Activated CD4-positive, alpha-beta T cell treated with anti-CD3 and anti-CD28 coated beads, Interleukin-2, amount 10 ng/mL, durations not matched to agents 24 days and 14 days (primary cell): ENCODE results near the gene NAALADL2. TPM values are rescaled to one million over a fixed set of nuclear protein-coding genes. Genes with fewer than 3 reads are reported as not detected.

Experiments used
- DNase-seq: peaks from one replicate; pipeline ENCODE4 v3.0.0; 2022
- H3K27ac Mint-ChIP-seq: one replicate; pipeline ENCODE4 v1.8.0; 2022; ENCODE audit warnings: mild to moderate bottlenecking, mixed read lengths
- H3K27me3 Mint-ChIP-seq: one replicate; pipeline ENCODE4 v1.8.0; 2022; ENCODE audit warnings: mixed read lengths
- H3K36me3 Mint-ChIP-seq: one replicate; pipeline ENCODE4 v1.8.0; 2022; ENCODE audit warnings: low read depth, mild to moderate bottlenecking, mixed read lengths
- H3K4me1 Mint-ChIP-seq: one replicate; pipeline ENCODE4 v1.8.0; 2021; ENCODE audit warnings: mixed read lengths
- H3K4me3 Mint-ChIP-seq: one replicate; pipeline ENCODE4 v1.8.0; 2022; ENCODE audit warnings: mild to moderate bottlenecking, moderate library complexity, mixed read lengths
- H3K9me3 Mint-ChIP-seq: one replicate; pipeline ENCODE4 v1.8.0; 2021; ENCODE audit warnings: mixed read lengths
- intact Hi-C: fragments of 100-400 bp; cut with micrococcal nuclease; formaldehyde crosslinking; loops from one replicate; pipeline ENCODE4 v1.15.1; 2023
- total RNA-seq: library from RNA; stranded (reverse); gene quantifications from 2 replicates; pipeline ENCODE4 v1.2.3, GENCODE V29; 2022

Gene NAALADL2
- total RNA-seq, 1 donor from 2014 or later, result not detected

DNA sequence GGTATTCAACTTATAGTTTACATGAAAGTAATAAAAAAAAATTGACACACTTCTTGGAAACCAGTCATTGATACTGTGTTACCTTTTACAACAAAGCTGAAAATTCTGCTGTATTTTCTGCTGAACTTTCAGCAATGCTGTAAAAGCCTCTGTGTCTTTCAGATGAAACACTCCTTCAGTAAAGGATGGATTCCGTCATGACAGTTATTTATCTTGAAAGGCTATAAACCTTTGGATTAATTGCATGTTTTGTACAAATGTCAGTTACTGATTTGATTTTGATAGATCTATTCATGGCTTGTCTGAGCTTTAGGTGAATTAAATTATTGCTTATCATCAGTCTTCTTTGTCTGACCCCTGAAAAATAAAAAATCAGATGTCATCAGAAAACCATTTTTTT lies 355.1 kb downstream of the NAALADL2 start:
- Mint-ChIP-seq H3K27me3 (no peaks in the 10 kb centered on the region), H3K4me1 (no peaks in the 10 kb centered on the region), H3K9me3 (no peaks in the 10 kb centered on the region), H3K27ac (no peak overlapping the region), H3K36me3 (no peaks in the 10 kb centered on the region), H3K4me3 (no peak overlapping the region)
- DNase-seq, result no peak
- intact Hi-C loops, result no loop called here

DNA sequence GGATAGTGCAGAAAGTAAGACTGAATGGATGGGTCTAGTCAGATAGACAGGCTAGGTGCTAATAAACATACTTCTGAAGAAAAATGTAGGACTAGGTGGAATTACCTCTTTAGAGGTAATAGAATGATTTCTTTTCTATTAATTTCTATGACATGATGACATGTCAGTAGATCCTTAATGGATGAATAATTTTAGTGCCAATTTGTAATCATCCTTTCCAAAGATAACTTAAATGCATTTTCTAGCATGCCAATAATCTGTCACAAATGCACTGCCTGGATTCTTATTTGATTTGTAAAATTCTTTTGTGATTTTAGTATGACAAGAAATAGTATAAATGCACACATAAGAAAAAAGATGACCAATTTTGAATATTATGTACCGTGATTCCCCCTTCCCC lies 356.7 kb downstream of the NAALADL2 start:
- Mint-ChIP-seq H3K27me3 (no peaks in the 10 kb centered on the region), H3K4me1 (no peaks in the 10 kb centered on the region), H3K9me3 (no peaks in the 10 kb centered on the region), H3K4me3 (no peak overlapping the region), H3K27ac (no peak overlapping the region), H3K36me3 (no peaks in the 10 kb centered on the region)
- DNase-seq, result no peak
- intact Hi-C loops, result no loop called here

DNA sequence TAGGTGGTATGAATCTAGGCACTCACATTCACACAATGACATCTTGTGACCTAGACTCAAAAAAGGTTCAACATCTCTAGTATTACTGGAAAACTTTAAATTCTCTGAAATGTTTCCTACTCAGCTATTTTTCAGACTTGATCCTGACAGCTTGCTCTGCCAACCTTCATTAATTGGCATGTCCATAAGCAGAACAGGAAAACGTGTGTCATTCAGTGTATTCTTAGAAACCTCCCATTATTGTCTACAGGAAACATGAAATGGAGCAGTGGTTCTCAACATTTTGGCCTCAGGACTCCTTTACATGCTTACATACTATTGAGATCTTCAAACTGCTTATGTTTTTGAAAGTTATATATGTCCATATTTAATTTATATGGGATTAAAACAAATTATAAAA lies 363.2 kb downstream of the NAALADL2 start:
- Mint-ChIP-seq H3K27ac (no peak overlapping the region), H3K27me3 (no peaks in the 10 kb centered on the region), H3K4me3 (no peak overlapping the region), H3K9me3 (no peaks in the 10 kb centered on the region), H3K4me1 (no peaks in the 10 kb centered on the region), H3K36me3 (no peaks in the 10 kb centered on the region)
- intact Hi-C loops, result no loop called here
- no peak for DNase-seq

DNA sequence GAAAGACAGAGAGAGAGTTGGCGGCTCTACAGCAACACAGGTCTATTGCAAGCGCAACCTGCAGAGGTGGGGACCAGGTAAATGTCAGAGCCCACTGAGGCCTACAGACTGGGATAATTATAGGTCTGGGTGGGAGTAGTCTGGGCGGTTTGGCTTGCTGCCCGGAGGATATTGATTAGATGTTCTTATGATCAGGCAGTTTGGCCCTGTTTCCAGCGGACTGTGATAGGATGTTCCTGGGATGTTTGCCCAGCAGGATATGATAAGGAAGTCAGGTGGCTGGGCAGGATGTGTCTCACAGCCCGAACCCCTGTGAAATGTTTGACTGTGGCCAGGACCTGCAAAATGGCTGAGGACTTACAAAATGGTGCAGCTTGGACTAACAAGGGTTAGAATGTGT lies 364.9 kb downstream of the NAALADL2 start:
- no peaks in the 10 kb centered on the region for H3K36me3 Mint-ChIP-seq
- H3K27ac Mint-ChIP-seq, result no peak overlapping the region
- DNase-seq, result no peak
- H3K4me1 Mint-ChIP-seq, result no peaks in the 10 kb centered on the region
- intact Hi-C loops, result no loop called here
- no peaks in the 10 kb centered on the region for H3K27me3 Mint-ChIP-seq
- H3K9me3 Mint-ChIP-seq, result no peaks in the 10 kb centered on the region
- no peak overlapping the region for H3K4me3 Mint-ChIP-seq

DNA sequence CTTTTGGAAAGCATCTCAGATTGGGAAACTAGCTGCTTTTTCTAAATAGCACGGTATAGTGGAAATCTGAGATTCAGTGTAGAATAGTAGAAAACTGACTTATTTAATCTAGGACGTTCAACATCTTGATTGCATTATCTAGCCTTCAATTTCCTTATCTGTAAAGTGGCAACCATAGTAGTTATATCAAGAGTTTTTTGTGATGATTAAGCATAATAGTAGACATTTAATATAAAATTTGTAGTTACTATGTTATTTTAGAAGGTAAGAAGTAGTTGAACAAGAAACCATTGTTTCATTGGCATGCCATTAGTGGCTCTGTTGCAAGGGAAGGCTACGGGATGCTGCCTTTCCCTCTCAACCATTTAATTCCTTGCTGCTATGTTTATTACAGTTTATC lies 367.3 kb downstream of the NAALADL2 start:
- no peaks in the 10 kb centered on the region for H3K9me3 Mint-ChIP-seq
- H3K4me1 Mint-ChIP-seq, result no peaks in the 10 kb centered on the region
- H3K4me3 Mint-ChIP-seq, result no peak overlapping the region
- no peak for DNase-seq
- H3K27ac Mint-ChIP-seq, result no peak overlapping the region
- no peaks in the 10 kb centered on the region for H3K27me3 Mint-ChIP-seq
- intact Hi-C loops, result no loop called here
- no peaks in the 10 kb centered on the region for H3K36me3 Mint-ChIP-seq

DNA sequence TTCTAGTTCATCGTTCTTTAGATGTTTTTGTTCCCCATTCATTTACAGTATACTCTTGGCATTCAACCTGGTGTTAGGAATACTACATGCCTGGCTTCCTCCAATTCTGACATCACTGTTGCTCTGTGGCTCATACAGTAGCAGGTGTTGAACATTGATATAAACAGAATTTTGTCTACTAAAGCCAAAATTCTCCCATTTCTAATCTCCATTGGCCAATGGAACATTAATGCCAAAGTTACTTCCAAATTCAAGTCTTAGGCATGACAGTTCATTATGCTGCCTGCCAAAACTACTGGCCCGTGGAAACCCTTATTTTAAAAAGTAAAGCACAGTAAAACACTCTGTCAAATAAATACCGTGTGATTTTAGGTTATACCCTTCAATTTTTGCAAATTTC lies 368.0 kb downstream of the NAALADL2 start:
- Mint-ChIP-seq H3K4me1 (no peaks in the 10 kb centered on the region), H3K4me3 (no peak overlapping the region)

DNA sequence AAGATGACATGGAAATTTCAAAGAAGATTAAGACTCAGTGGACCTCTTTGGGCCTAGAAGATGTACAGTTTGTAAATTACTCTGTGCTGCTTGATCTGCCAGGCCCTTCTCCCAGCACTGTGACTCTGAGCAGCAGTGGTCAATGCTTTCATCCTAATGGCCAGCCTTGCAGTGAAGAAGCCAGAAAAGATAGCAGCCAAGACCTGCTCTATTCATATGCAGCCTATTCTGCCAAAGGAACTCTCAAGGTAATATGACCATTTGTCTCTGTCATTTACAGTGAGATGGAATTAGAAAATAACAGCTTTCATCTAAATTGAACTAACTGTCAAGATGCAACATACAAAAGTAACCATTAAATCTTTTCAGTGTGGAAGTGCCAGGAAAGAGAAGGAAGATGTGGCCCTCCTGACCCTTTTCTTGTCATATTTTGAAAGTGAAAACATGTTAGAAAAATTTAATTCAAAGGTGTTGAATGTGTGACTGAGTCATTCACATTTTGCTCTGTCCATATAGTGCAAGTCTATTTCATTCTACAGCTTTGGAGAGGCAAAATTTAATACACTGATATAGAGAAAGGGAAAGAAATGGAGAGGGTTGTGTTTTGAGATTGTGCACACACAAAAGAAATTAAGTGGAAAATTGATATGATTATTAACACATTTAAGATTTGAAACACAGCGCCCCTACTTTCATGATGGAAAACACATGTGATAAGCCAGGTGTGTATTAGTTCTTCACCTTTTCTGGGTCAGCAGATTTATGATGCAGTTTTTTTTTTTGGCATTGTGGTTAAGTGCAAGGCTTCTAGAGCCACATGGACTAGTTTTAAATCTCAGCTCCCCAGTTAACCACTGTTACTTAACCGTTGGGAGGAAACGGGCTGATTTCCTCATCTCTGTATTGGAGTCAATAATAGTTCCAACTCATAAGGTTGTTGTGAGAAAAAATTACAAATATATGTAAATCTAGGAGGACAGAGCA lies 375.1 kb downstream of the NAALADL2 start:
- Mint-ChIP-seq H3K27ac (no peak overlapping the region), H3K36me3 (no peaks in the 10 kb centered on the region), H3K27me3 (no peaks in the 10 kb centered on the region), H3K4me3 (no peak overlapping the region), H3K4me1 (no peaks in the 10 kb centered on the region), H3K9me3 (no peaks in the 10 kb centered on the region)
- no peak for DNase-seq
- intact Hi-C loops, result no loop called here

More for the DNA sequence above, 368.0 kb downstream of the NAALADL2 start:
- Mint-ChIP-seq H3K27me3 (no peaks in the 10 kb centered on the region), H3K36me3 (no peaks in the 10 kb centered on the region), H3K9me3 (no peaks in the 10 kb centered on the region), H3K27ac (no peak overlapping the region)
- intact Hi-C loops, result no loop called here
- no peak for DNase-seq

DNA sequence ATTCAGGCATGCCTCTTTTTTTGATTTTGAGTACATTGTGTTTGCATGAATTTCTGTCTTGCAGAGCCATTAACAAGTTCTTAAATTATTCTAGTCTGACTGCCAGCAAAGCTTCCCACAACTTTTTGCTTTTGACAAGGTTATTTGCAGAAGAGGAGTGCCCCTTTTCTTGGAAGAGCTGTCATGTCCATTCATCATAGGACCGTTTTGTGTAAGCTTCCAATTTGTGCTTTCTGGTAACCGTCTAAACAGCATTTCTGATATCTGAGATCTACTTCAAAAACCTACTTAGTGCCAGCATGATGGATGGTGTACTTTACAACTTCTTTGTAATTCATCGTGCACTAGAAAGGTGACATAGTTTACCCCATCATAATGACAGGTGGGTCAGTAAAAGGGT lies 379.7 kb downstream of the NAALADL2 start:
- intact Hi-C loops, result no loop called here
- DNase-seq, result no peak
- H3K27ac Mint-ChIP-seq, result no peak overlapping the region
- H3K27me3 Mint-ChIP-seq, result no peaks in the 10 kb centered on the region
- H3K36me3 Mint-ChIP-seq, result no peaks in the 10 kb centered on the region
- no peaks in the 10 kb centered on the region for H3K4me1 Mint-ChIP-seq
- no peak overlapping the region for H3K4me3 Mint-ChIP-seq
- H3K9me3 Mint-ChIP-seq, result no peaks in the 10 kb centered on the region

DNA sequence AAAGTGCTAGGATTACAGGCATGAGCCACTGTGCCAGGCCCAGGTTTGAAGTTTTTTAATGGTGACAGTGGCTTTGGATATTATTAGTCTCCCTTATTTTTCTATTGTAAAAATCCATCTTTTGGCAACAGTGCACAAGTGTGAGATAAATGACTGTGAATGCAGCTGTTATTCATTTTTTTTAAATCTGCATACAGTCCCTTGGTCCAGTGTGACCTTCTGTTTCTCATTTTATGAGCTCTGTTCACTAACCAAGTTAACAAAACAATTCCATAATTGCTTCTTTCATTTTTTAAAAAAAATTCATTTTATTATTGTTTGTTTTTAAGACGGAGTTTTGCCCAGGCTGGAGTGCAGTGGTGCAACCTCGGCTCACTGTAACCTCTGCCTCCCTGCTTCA lies 381.8 kb downstream of the NAALADL2 start:
- Mint-ChIP-seq H3K27me3 (no peaks in the 10 kb centered on the region), H3K4me1 (no peaks in the 10 kb centered on the region), H3K4me3 (no peak overlapping the region), H3K9me3 (no peaks in the 10 kb centered on the region), H3K27ac (no peak overlapping the region), H3K36me3 (no peaks in the 10 kb centered on the region)
- intact Hi-C loops, result no loop called here
- no peak for DNase-seq

DNA sequence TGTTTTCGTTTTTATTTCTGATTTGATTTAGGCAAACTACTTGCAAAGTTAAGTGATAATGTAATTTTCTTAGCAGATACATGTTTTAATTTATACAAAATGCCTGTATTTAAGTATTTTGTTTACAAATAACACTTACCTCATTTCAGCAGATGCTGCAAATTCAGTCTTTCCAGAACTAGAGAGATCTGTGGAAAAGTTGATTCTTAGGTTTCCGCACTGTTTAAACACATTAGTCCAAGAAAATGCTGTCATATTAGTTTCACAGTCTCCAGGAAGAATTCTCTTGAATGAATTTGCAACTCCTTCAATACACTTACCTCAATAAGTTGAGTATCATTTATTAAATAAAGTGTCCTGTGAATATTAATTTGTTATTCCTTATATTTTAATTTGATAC lies 383.1 kb downstream of the NAALADL2 start:
- Mint-ChIP-seq H3K27ac (no peak overlapping the region), H3K27me3 (no peaks in the 10 kb centered on the region), H3K36me3 (no peaks in the 10 kb centered on the region), H3K4me1 (no peaks in the 10 kb centered on the region), H3K9me3 (no peaks in the 10 kb centered on the region), H3K4me3 (no peak overlapping the region)
- DNase-seq, result no peak
- intact Hi-C loops, result no loop called here

DNA sequence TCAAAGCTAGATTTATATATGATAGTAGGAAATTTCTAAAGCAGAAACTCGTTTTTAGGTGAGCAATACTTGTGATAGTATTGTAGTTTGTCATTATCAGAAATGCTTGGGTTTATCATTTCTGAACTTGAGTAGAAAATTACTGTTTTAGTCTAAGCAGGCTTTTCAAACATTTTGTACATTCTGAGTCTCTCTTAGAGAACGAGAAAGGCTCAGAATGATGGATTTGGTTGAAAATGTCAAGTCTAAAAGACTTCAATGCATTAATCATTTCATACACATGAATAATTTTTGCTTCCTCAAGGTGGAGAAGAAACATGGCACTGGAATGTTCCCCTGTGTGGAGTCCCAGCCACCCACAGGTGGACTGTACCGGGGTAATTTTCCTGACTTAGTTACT lies 387.1 kb downstream of the NAALADL2 start:
- Mint-ChIP-seq H3K36me3 (no peaks in the 10 kb centered on the region), H3K4me1 (no peaks in the 10 kb centered on the region), H3K27ac (no peak overlapping the region), H3K4me3 (no peak overlapping the region), H3K27me3 (no peaks in the 10 kb centered on the region), H3K9me3 (no peaks in the 10 kb centered on the region)
- intact Hi-C loops, result no loop called here
- no peak for DNase-seq

DNA sequence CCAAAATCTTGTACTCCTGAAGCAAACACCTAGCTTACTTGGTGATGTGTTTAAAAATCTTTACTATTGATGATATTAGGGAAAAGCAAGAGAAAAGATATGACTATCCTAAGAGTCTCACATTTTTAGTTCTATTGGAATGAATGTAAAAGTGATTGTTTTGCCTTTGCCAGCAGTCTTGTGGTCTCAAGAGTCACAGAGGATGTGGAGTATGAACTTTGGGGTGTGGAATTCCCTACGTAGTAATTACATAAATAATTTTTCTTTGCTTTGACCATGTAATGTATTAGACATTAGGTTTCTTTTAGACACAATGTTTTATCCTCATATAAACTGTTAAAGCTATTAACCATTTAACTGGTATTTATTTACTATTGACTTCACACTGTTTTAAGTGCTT lies 387.6 kb downstream of the NAALADL2 start:
- no peak for DNase-seq
- intact Hi-C loops, result no loop called here
- no peaks in the 10 kb centered on the region for H3K9me3 Mint-ChIP-seq

DNA sequence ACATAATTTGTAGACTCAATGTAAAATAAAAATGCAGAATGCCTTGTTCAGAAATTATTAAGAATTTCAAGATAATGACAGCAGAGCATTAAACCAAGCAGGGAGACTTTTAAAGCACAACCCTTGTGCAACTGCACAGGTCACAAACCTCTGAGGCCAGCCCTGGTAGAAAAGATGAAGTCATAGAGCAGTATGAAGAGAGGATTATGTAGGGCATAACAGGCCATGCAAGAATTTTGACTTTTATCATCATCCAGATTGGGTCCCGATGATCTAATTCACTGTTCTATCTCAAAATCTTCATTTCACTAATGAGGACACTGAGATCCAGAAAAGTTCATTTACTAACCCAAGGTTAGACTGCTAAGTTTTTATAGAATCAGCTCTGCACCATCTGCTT lies 388.5 kb downstream of the NAALADL2 start:
- H3K9me3 Mint-ChIP-seq, result no peaks in the 10 kb centered on the region
- DNase-seq, result no peak
- H3K4me3 Mint-ChIP-seq, result no peak overlapping the region
- no peaks in the 10 kb centered on the region for H3K36me3 Mint-ChIP-seq
- no peaks in the 10 kb centered on the region for H3K4me1 Mint-ChIP-seq
- no peak overlapping the region for H3K27ac Mint-ChIP-seq
- intact Hi-C loops, result no loop called here
- no peaks in the 10 kb centered on the region for H3K27me3 Mint-ChIP-seq

More for the DNA sequence above, 387.6 kb downstream of the NAALADL2 start:
- Mint-ChIP-seq H3K4me3 (no peak overlapping the region), H3K36me3 (no peaks in the 10 kb centered on the region), H3K27ac (no peak overlapping the region), H3K27me3 (no peaks in the 10 kb centered on the region), H3K4me1 (no peaks in the 10 kb centered on the region)

DNA sequence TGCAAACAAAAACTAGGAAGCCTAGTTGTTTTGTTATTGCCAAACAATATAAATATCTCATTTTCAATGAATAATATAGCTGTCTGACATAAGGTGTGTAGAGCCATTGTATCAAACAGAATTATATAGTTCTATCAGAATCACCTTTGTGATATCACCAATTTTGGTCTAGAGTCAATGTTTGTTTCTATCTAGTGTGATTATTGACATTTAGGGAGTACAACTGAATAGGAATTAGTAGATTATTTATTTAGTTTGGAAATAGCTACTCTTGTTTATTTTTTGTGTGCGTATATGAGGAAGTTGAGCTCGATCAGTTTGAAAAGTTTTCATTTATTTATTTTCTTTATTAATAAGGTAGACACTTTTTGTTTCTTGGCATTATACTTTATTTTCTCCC lies 389.7 kb downstream of the NAALADL2 start:
- H3K27ac Mint-ChIP-seq, result no peak overlapping the region
- no peaks in the 10 kb centered on the region for H3K36me3 Mint-ChIP-seq
- no peaks in the 10 kb centered on the region for H3K27me3 Mint-ChIP-seq
- H3K4me1 Mint-ChIP-seq, result no peaks in the 10 kb centered on the region
- no peaks in the 10 kb centered on the region for H3K9me3 Mint-ChIP-seq
- no peak overlapping the region for H3K4me3 Mint-ChIP-seq
- no peak for DNase-seq
- intact Hi-C loops, result no loop called here

DNA sequence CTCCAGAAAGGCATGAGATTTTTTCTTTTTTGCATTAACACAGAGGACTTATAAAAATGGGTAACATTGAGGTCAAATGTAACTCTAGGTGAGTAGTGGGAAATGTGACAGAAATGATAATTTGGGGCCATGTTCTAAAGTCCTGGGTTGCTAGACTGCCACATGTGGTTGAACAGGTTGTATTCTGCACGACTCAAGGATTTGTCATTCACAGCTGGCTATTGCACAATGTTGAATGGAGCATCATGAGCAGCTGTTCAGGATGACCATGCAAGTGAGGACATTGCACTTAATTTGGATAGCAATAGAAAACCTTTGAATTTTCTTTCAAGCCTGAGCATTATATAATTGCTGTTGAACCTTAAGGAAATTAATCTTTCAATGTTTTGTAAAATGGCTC lies 396.6 kb downstream of the NAALADL2 start:
- Mint-ChIP-seq H3K27ac (no peak overlapping the region), H3K4me3 (no peak overlapping the region), H3K27me3 (no peaks in the 10 kb centered on the region), H3K9me3 (no peaks in the 10 kb centered on the region), H3K36me3 (no peaks in the 10 kb centered on the region), H3K4me1 (no peaks in the 10 kb centered on the region)
- DNase-seq, result no peak
- intact Hi-C loops, result no loop called here
